HG03571 (cell line): ENCODE data around the gene UBTD2.
A peak's percentile ranks its signal among the peaks of the same experiment; 100 is the strongest.
"Not testable (repeated sequence)": the region's sequence is repeated elsewhere in the genome, so short reads cannot be mapped to it uniquely, and the experiment has no call there.

Experiments used
- ATAC-seq: cut with Tn5 transposase; IDR thresholded peaks from one replicate; pipeline ENCODE4 v1.9.1; 2021; ENCODE audit not compliant: unreplicated experiment

The UBTD2 gene

DNA sequence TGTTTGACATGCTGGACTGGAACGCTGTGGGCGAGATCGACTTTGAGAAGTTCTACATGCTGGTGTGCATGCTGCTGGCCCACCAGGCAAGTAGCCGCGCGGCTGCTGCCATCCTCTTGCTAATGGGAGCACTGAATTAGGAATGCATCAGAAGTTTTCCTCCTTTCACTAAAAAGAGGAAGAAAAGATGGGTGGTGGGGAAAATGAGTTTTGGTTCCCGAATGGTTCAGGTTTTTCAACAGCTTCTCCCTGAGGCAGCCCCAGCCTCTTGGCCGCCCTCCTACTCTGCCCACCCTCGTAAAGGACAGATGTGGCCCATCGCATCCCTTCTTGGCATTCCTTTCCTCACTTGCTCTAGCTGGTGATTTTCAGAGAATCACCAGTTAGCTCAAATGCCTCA is 84.1 kb downstream of the UBTD2 start:
- no peak for ATAC-seq

DNA sequence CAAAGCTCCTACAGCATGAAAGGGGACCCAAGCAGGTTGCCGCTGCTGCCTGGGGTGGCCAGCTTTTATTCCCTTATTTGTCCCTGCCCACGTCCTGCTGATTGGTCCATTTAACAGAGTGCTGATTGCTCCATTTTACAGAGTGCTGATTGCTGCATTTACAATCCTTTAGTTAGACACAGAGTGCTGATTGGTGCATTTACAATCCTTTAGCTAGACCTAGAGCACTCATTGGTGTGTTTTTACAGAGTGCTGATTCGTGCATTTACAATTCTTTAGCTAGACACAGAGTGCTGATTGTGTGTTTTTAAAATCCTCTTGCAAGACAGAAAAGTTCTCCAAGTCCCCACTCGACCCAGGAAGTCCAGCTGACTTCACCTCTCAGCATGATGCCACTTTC is 85.8 kb downstream of the UBTD2 start:
- ATAC-seq: not testable (repeated sequence)

DNA sequence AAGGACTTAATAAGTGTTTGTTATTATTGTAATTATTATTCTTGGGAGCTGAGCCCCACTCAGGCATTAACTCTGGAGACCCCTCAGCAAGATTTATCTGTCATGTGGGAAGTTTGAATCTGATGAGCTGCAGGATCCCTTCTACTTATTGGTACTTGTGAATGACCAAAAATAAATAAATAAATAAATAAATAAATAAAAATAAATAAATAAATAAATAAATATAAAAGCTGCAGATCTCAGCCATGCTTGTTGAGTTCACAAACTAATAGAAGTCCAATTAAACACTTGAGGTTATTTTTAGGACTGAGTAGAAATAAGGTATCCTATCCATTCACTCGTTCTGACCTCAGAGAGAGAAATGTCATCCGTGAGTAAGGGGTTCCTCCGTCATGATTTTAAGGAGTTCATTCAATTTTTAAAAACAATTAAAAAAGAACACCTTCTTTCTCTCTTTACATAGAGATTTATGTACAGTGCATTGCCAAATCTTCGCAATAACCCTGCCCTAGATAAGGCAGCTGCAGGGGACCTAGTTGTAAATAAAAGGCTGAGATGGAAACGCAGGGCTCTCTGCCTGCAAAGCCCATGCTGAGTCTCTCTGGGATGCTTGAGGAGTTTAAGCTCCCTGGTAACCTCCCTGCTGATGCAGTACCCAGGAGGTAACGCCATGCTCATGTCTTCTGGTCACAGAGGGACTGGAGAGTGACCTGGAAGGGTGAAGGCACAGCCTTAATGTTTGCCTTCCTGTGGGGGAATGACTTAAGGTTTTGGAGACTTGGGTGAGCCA is 88.4 kb downstream of the UBTD2 start:
- ATAC-seq: no peak

GRCh38 chr5:172193872-172194271 is 89.7 kb downstream of the UBTD2 start, which contains the start of gene EFCAB9:
Gene EFCAB9 (plus strand): TSS chr5:172194172. CDS start chr5:172194173, 1 bp downstream.
- ATAC-seq: no peak

DNA sequence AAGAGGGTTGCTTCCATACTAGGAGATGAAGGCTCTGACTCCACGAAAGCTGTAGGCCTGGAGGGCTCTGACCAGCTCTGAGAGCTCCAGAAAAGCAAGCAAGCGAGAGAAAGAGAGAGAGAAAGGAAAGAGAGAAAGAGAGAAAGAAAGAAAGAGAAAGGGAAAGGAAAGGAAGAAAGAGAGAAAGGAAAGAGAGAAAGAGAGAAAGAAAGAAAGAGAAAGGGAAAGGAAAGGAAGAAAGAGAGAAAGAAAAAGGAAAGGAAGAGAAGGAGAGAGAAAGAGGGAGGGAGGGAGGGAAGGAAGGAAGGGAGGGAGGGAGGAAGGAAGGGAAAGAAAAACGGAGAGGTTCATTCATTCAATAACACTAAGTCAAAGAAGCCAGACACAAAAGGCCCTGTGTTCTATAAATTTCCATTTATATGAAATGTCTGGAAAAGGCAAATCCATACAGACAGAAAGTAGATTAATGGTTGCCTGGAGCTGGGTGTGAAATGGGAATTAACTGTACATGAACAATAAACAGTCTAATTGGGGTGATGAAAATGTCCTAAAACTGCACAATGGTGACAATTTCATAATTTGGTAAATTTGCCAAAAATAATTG is 93.8 kb downstream of the UBTD2 start:
- no peak for ATAC-seq

GRCh38 chr5:172188893-172189692 is 94.5 kb downstream of the UBTD2 start:
- ATAC-seq: no peak

DNA sequence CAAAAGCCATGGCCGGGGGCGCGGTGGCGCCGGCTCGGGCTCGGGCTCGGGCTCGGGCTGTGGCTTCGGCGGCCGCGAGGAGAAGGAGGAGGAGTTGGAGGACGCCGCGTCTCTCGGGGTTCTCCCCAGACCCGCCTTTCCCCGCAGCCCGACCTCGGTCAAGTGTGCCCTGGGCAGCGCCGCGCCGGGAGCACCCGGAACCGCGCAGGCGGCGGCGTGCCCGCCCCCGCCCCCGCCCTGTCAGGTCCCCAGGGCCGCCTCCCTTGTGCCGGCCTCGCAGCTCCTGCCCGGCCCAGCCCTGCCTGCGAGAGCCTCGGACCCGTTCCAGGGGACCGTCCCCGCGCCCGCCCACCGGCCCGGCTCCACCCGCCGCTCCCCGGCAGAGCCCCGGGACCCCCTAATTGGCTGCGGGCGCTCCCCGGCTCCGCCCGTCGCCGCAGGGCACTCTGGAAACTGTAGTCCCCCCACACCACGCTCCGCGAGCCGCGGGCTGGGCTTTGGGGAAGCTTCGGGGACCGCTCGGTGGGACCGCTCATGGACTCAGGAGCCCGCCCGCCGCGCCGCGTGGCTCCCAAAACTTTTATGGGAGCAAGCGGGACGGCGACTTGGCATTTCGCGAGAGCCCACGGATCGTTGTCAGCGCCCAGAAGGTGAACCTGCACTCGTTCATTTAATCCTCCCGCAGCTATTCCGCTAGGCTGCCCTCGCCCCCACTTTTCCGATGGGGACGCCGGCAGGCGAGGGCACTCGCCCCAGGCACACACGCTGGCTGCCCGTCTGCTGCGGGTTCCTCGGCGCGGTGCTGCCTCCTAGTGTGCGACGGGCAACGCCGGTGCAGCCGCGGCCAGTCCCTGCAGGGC is 95.3 kb downstream of the UBTD2 start, which contains the start of gene STK10:
Gene STK10, minus strand, starts transcription at position 192 of the 860 bp plus-strand sequence. Its CDS starts 182 bp downstream, at position 10.
- peak; percentile 65 for ATAC-seq

GRCh38 chr5:172187118-172188032 is 96.2 kb downstream of the UBTD2 start:
- peak; percentile 24 for ATAC-seq

DNA sequence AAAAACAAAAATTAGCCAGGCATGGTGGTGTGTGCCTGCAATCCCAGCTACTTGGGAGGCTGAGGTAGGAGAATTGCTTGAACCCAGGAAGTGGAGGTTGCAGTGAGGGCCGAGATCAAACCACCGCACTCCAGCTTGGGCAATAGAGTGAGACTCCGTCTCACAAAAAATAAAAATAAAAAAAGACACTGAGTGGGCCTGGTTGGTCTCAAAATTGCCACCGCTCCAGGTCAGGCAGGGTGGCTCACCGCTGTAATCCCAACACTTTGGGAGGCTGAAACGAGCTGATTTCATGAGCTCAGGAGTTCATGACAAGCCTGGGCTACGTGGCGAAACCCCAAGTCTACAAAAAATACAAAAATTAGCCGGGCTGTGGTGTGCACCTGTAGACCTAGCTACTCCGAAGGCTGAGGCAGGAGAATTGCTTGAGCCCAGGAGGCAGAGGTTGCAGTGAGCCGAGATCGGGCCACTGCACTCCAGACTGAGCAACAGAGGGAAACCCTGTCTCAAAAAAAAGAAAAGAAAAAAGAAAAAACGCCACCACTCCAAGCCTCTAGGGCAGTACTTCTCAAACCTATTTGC is 97.4 kb downstream of the UBTD2 start:
- ATAC-seq: no peak

- ATAC-seq: no peak
These were observed 98.5 kb downstream of the UBTD2 start for GRCh38 chr5:172185096-172185461.

GRCh38 chr5:172183881-172184280 is 99.7 kb downstream of the UBTD2 start:
- ATAC-seq: no peak

DNA sequence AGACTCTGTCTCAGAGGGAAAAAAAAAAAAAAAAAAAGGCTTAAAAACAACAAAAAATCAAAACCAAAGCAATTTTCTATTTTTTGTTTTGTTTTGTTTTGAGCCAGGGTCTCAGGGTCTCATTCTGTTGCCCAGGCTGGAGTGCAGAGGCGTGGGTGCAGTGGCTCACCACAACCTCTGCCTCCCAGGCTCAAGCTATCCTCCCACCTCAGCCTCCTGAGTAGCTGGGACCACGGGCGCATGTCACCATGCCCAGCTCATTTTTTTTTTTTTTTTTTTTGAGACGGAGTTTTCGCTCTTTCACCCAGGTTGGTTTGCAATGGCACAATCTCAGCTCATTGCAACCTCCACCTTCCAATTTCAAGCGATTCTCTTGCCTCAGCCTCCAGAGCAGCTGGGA is 101.3 kb downstream of the UBTD2 start:
- no peak for ATAC-seq

GRCh38 chr5:172180936-172181335 is 102.6 kb downstream of the UBTD2 start:
- ATAC-seq: no peak

GRCh38 chr5:172178991-172179989 is 104.3 kb downstream of the UBTD2 start:
- ATAC-seq: peak; percentile 39

- no peak for ATAC-seq
These were observed 105.1 kb downstream of the UBTD2 start for GRCh38 chr5:172178301-172178987.

GRCh38 chr5:172177176-172177575 is 106.4 kb downstream of the UBTD2 start:
- no peak for ATAC-seq

DNA sequence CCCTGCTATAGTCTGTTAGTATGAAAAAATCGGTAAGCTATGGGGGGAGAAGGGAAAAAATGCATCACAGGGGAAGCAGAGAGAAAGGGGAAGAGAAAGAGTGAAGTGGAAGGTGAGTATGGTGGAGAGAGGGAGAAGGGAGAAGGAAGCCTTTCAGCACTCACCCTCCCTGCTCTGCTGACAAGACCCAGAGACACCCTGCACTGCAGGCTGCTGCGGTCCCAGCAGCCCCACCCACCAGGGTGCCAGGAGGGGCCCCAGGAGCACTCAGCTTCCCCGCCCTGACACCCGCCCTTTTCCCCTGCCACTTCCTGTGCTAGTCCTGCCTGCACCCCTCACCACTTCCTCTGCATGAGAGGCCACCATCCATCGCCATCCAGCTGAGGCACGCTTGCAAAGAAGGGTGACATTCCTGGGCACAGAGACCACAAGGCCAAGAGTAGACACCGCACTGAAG is 108.3 kb downstream of the UBTD2 start:
- peak; percentile 53 for ATAC-seq
